CD4-positive, alpha-beta memory T cell (primary cell): ENCODE results near the gene TMPRSS3. TPM values are rescaled to one million over a fixed set of nuclear protein-coding genes. Genes with fewer than 3 reads are reported as not detected.

ENCODE experiments used
- CTCF ChIA-PET: fragments of 350-600 bp; sonication (Branson Sonifier 250); formaldehyde crosslinking; loops from one replicate; lab custom pipeline; 2021; ENCODE audit warnings: inconsistent platforms; ENCODE audit not compliant: partially characterized antibody; lab: Charles Lee
- POLR2A ChIA-PET: fragments of 350-600 bp; sonication (Branson Sonifier 250); formaldehyde crosslinking; loops from one replicate; lab custom pipeline; 2021; ENCODE audit not compliant: partially characterized antibody; lab: Charles Lee
- DNase-seq, 5 donors: peaks; one replicate each; pipeline versions ENCODE4 v3.0.0 to v3.0.0-alpha.2; 2020 to 2022; ENCODE audit warnings: mixed read lengths in 1 of 5
- H3K27ac ChIP-seq: one replicate; pipeline ENCODE4 v1.7.0; 2013; ENCODE audit warnings: low read depth, low read length
- H3K27me3 ChIP-seq: 2 replicates; pipeline ENCODE4 v1.7.0; 2013; ENCODE audit warnings: mild to moderate bottlenecking, low read length, moderate library complexity; ENCODE audit not compliant: insufficient read depth
- H3K36me3 ChIP-seq: 2 replicates; pipeline ENCODE4 v1.7.0; 2013; ENCODE audit warnings: mild to moderate bottlenecking, low read length, moderate library complexity; ENCODE audit not compliant: insufficient read depth
- H3K4me1 ChIP-seq: 2 replicates; pipeline ENCODE4 v1.7.0; 2013; ENCODE audit warnings: mild to moderate bottlenecking, low read length, moderate library complexity; ENCODE audit not compliant: insufficient read depth
- H3K4me3 ChIP-seq, 2 donors: one replicate each; pipeline ENCODE4 v1.7.0; 2013; ENCODE audit warnings: low read length in 2 of 2, mild to moderate bottlenecking in 1 of 2
- H3K9me3 ChIP-seq, 2 donors: one replicate each; pipeline ENCODE4 v1.7.0; 2013; ENCODE audit warnings: low read length in 2 of 2, control low read depth in 1 of 2; ENCODE audit not compliant: control insufficient read depth in 1 of 2
- H3K27ac Mint-ChIP-seq, 7 donors: one replicate each; pipeline ENCODE4 v1.8.0; 2020 to 2021; ENCODE audit warnings: mixed read lengths in 7 of 7, mild to moderate bottlenecking in 6 of 7, inconsistent platforms in 3 of 7, moderate library complexity in 3 of 7
- H3K27me3 Mint-ChIP-seq, 2 donors: one replicate each; pipeline ENCODE4 v1.8.0; 2020 to 2021; ENCODE audit warnings: mixed read lengths in 2 of 2
- H3K36me3 Mint-ChIP-seq, 2 donors: one replicate each; pipeline ENCODE4 v1.8.0; 2020 to 2021; ENCODE audit warnings: mixed read lengths in 2 of 2, inconsistent platforms in 1 of 2, mild to moderate bottlenecking in 1 of 2
- H3K4me1 Mint-ChIP-seq, 4 donors: one replicate each; pipeline ENCODE4 v1.8.0; 2020 to 2021; ENCODE audit warnings: mixed read lengths in 4 of 4, mild to moderate bottlenecking in 1 of 4
- H3K4me3 Mint-ChIP-seq, 8 donors: one replicate each; pipeline ENCODE4 v1.8.0; 2020 to 2021; ENCODE audit warnings: mixed read lengths in 8 of 8, mild to moderate bottlenecking in 7 of 8, moderate library complexity in 6 of 8, inconsistent platforms in 3 of 8
- H3K9me3 Mint-ChIP-seq, 8 donors: one replicate each; pipeline ENCODE4 v1.8.0; 2020 to 2021; ENCODE audit warnings: mixed read lengths in 8 of 8, mild to moderate bottlenecking in 5 of 8, inconsistent platforms in 3 of 8, moderate library complexity in 1 of 8
- intact Hi-C: fragments of 100-400 bp; cut with micrococcal nuclease; formaldehyde crosslinking; loops from one replicate; pipeline ENCODE4 v1.15.1; 2023
- polyA plus RNA-seq, 2 donors: library from polyadenylated mRNA; unstranded; fragments of 300-500 nt; fragmentation: Illumina TruSeq; gene quantifications; one replicate each; pipeline ENCODE4 v1.2.3, GENCODE V29; 2021
- total RNA-seq, 2 experiments: library from RNA; stranded (reverse); gene quantifications; one replicate each; pipeline ENCODE4 v1.2.3, GENCODE V29; 2021

TMPRSS3 gene
- total and polyA plus RNA-seq, 4 experiments from 2014 or later: 1.8 to 4.5 (median 3.7) TPM

DNA sequence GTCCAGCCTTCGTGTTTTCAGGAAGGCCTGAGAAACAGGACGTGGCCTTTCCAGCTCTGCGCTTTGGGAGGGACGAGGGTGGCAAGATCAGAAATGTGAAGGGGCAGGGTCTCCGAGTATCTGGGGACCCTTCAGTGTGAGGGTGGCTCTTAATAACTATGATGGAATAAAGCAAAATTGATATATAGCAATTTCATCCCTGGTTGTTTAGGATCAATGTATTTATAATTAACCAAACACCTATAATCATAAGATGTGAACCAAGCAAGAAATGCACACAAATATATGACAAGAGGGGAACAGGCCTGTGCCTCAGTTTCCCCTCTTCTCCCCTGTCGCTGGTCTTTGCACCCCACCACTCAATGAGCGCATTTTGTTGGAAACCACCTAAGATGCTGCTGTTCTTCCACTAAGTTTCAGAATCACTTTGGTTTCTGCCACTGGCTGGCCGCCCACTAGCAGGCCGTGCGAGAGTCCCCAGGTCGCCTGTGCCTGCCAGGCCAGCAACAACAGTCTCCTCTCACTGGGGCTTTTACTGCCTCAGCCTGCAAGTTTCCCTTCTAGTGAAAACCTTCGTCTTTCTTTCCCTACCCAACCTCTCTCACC, 44.4 kb upstream of the TMPRSS3 start:
- no peaks in the 10 kb centered on the region for H3K27me3 ChIP-seq
- Mint-ChIP-seq H3K4me1 (peaks cover 16 to 42% (median 30%) of the 10 kb centered on the region in 4 donors), H3K4me3 (no peak overlapping the region), H3K36me3 (peaks cover 70 to 94% of the 10 kb centered on the region in 2 donors), H3K9me3 (no peaks in the 10 kb centered on the region), H3K27me3 (no peaks in the 10 kb centered on the region), H3K27ac (peak overlapping the region; percentile 60 to 93 (median 69))
- ChIA-PET POLR2A (interaction anchor here (2.0 kb wide), 1 partner anchor 14 kb away, joined by 7 read pairs; no protein-coding TSS in a partner anchor), CTCF (interaction anchor here (1.4 kb wide), 1 partner anchor 10 kb away, joined by 3 read pairs; no protein-coding TSS in a partner anchor)
- H3K9me3 ChIP-seq: no peaks in the 10 kb centered on the region
- intact Hi-C loops: loop anchor here (2.0 kb wide), 1 partner anchor 15 kb away; no protein-coding TSS in a partner anchor
- H3K4me3 ChIP-seq: no peak overlapping the region
- H3K27ac ChIP-seq: no peak overlapping the region
- peaks cover 26% of the 10 kb centered on the region for H3K4me1 ChIP-seq
- no peak for DNase-seq
- peaks cover 85% of the 10 kb centered on the region for H3K36me3 ChIP-seq

DNA sequence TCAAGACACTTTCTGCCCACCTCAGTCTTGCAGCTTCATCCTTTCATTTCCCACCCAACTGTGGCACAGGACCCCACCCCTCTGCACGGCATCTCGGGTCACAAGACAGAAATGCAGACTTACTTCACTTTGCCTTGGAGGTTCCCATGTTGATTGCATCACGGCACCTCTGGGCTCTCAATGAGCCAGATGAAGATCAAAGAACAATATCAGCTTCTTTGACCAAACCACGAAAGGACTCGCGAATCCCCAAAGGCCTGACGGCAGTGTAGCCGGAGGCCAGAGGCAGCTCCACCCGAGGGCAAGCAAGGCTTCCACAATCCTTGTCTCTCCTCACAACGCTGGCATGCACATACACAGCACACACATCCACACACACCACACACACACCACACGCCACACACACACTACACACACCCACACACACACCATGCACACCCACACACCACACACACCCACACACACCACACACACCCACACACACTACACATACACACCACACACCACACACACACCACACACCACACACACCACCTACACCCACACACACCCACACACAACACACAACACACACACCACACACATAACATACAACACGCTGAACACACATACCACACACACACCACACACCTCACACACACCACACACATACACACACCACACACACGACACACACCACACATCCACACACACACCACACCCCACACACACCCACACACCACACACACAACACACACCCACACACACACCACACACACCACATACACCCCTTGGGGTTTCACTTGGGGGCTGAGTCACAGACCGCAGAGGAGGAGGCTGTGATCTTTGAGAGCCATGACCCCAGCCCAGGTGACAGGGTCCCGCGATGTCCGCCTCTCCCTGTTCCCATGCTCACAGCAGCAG, 43.7 kb upstream of the TMPRSS3 start:
- H3K27me3 Mint-ChIP-seq: no peaks in the 10 kb centered on the region
- peaks cover 16 to 50% (median 35%) of the 10 kb centered on the region in 4 donors for H3K4me1 Mint-ChIP-seq
- peak overlapping the region in 5 of 8 donors; percentile 9 to 67 (median 42) for H3K4me3 Mint-ChIP-seq

DNA sequence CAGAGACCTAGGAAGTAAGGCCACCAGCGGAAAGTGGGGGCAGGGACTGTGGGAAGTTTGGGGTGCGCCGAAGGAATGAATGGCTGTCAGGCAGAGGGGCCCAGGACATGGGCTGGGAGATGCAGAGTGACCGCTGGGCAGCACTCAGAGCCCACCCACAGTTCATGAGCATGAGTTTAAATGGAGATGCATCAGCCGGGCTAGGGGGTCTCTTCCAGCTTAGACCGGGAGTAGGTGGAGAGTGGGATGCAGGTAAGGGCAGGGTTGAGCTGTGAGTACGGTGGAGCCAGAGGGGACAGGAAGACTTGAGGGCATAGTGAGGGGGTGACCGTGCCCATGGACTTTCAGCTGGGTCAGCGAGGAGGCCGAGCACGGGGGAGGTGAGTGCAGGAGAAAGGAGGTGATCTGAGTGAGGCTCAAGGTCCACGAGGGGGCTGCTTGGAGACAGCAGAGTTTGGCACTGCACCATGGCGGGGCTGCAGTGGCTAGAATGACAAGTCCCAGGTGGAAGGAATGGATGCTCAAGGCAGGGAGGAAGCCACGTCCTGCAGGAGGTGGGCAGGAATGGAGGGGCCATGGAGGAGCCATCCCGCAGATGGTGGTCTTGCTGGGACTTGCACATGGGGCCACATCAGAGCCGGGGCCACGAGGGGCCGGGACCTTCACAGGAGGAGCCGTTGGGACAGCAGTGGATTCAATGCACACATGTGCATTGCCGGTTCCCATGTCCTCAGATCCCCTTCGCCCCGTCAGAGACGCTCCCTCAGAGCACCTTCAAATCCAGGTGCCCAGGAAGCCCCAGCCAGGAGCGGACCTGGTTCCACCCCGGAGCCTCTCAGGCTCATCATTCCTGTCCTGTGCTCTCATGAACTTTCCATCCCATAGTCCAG, 42.7 kb upstream of the TMPRSS3 start:
- no peak for DNase-seq
- Histone ChIP-seq H3K27me3 (no peaks in the 10 kb centered on the region), H3K4me1 (peaks cover 34% of the 10 kb centered on the region), H3K27ac (no peak overlapping the region), H3K4me3 (no peak overlapping the region), H3K36me3 (peaks cover 85% of the 10 kb centered on the region), H3K9me3 (no peaks in the 10 kb centered on the region)
- Mint-ChIP-seq H3K4me3 (no peak overlapping the region), H3K4me1 (peaks cover 18 to 59% (median 40%) of the 10 kb centered on the region in 4 donors), H3K9me3 (no peaks in the 10 kb centered on the region), H3K36me3 (peaks cover 79 to 94% of the 10 kb centered on the region in 2 donors), H3K27ac (peak overlapping the region in 6 of 7 donors; percentile 65 to 84 (median 78)), H3K27me3 (no peaks in the 10 kb centered on the region)
- intact Hi-C loops: no loop called here
- POLR2A ChIA-PET: interaction anchor here (0.9 to 1.4 kb wide), 3 partner anchors 13 to 35 kb away, joined by 3 to 12 read pairs (median 6); partner anchors contain the start of gene UBASH3A
- CTCF ChIA-PET: no interaction called here

More for the DNA sequence above, 43.7 kb upstream of the TMPRSS3 start:
- Histone ChIP-seq H3K9me3 (no peaks in the 10 kb centered on the region), H3K27ac (no peak overlapping the region), H3K4me3 (no peak overlapping the region), H3K36me3 (peaks cover 85% of the 10 kb centered on the region), H3K27me3 (no peaks in the 10 kb centered on the region), H3K4me1 (peaks cover 32% of the 10 kb centered on the region)
- Mint-ChIP-seq H3K9me3 (no peaks in the 10 kb centered on the region), H3K27ac (peak overlapping the region; percentile 56 to 93 (median 69)), H3K36me3 (peaks cover 70 to 94% of the 10 kb centered on the region in 2 donors)
- intact Hi-C loops: loop anchor here (2.0 kb wide), 1 partner anchor 15 kb away; no protein-coding TSS in a partner anchor
- ChIA-PET POLR2A (interaction anchor here (0.9 to 1.4 kb wide), 3 partner anchors 14 to 36 kb away, joined by 3 to 12 read pairs (median 6); partner anchors contain the start of gene UBASH3A), CTCF (no interaction called here)
- DNase-seq: peak in 1 of 5 donors; percentile 51

DNA sequence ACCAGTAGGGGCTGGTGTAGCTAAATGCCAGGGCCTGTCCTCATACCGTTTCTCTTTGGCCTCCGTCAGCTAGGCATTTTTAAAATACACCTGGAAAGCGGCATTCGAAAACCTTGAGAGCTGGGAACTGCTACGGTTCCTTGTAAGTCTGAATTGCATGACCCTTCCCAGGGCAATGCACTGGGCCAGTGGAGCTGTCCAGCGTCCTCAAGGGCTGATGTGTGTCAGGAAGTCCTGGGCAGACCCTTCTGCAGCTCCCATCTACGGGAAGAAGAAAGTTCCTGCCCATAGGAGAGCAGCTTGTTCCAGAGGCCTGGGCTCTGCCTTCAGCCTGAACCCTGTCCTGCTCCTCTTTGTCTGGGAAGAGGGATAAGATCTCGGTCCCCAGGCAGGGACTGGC, 41.9 kb upstream of the TMPRSS3 start:
- no peaks in the 10 kb centered on the region for H3K9me3 Mint-ChIP-seq
- H3K27ac Mint-ChIP-seq: peak overlapping the region in 5 of 7 donors; percentile 4 to 84 (median 69)
- peaks cover 18 to 63% (median 44%) of the 10 kb centered on the region in 4 donors for H3K4me1 Mint-ChIP-seq
- Histone ChIP-seq H3K4me1 (peaks cover 37% of the 10 kb centered on the region), H3K36me3 (peaks cover 89% of the 10 kb centered on the region), H3K27ac (no peak overlapping the region), H3K27me3 (no peaks in the 10 kb centered on the region), H3K9me3 (no peaks in the 10 kb centered on the region), H3K4me3 (no peak overlapping the region)
- no peaks in the 10 kb centered on the region for H3K27me3 Mint-ChIP-seq
- no peak for DNase-seq
- CTCF ChIA-PET: no interaction called here
- peaks cover 86 to 94% of the 10 kb centered on the region in 2 donors for H3K36me3 Mint-ChIP-seq
- intact Hi-C loops: no loop called here
- POLR2A ChIA-PET: interaction anchor here (1.4 kb wide), 1 partner anchor 33 kb away, joined by 5 read pairs; the partner anchor contains the start of gene UBASH3A
- H3K4me3 Mint-ChIP-seq: no peak overlapping the region

DNA sequence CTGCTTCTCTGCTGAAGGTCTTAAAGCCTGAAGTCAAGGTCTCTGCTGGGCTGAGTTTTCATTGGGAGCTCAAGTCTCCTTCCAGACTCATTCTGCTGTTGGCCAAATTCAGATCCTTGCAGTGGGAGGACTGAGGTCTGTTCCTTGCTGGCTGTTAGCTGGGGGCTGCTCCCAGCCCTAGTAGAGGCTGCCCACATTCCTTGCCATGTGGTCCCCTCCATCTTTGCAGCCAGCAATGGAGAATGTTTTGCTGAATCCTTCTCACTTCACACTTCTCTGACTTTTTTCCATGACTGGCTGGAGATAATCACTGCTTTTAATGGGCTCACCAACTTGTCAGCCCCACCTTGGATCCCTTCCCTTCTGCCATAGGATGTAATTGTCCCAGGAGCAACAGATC, 41.1 kb upstream of the TMPRSS3 start:
- Histone ChIP-seq H3K36me3 (peaks cover 89% of the 10 kb centered on the region), H3K27ac (no peak overlapping the region), H3K27me3 (no peaks in the 10 kb centered on the region), H3K9me3 (no peaks in the 10 kb centered on the region), H3K4me3 (no peak overlapping the region), H3K4me1 (peaks cover 37% of the 10 kb centered on the region)
- intact Hi-C loops: no loop called here
- peaks cover 18 to 68% (median 48%) of the 10 kb centered on the region in 4 donors for H3K4me1 Mint-ChIP-seq
- no peaks in the 10 kb centered on the region for H3K9me3 Mint-ChIP-seq
- H3K27me3 Mint-ChIP-seq: no peaks in the 10 kb centered on the region
- DNase-seq: no peak
- H3K36me3 Mint-ChIP-seq: peaks cover 86 to 94% of the 10 kb centered on the region in 2 donors
- CTCF ChIA-PET: interaction anchor here (1.8 kb wide), 1 partner anchor 10 kb away, joined by 5 read pairs; no protein-coding TSS in a partner anchor
- peak overlapping the region in 3 of 7 donors; percentile 39 to 84 (median 77) for H3K27ac Mint-ChIP-seq
- POLR2A ChIA-PET: interaction anchor here (1.4 to 1.5 kb wide), 2 partner anchors 12 to 33 kb away, joined by 4 to 5 read pairs; partner anchors contain the start of gene UBASH3A
- H3K4me3 Mint-ChIP-seq: no peak overlapping the region

DNA sequence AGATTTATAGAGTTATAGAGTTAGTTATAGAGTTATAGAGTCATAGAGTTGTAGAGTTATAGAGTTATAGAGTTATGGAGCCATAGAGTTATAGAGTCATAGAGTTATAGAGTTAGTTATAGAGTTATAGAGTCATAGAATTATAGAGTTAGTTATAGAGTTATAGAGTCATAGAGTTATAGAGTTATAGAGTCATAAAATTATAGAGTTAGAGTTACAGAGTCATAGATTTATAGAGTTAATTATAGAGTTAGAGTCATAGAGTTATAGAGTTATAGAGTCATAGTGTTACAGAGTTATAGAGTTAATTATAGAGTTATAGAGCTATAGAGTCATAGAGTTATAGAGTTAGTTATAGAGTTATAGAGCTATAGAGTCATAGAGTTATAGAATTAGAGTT, 40.0 kb upstream of the TMPRSS3 start:
- Mint-ChIP-seq H3K27ac (peak overlapping the region in 4 of 7 donors; percentile 0 to 79 (median 34)), H3K4me3 (no peak overlapping the region), H3K4me1 (peaks cover 17 to 66% (median 49%) of the 10 kb centered on the region in 4 donors), H3K9me3 (no peaks in the 10 kb centered on the region), H3K36me3 (peaks cover 88 to 95% of the 10 kb centered on the region in 2 donors), H3K27me3 (no peaks in the 10 kb centered on the region)
- ChIA-PET CTCF (interaction anchor here (1.8 kb wide), 1 partner anchor 9 kb away, joined by 5 read pairs; no protein-coding TSS in a partner anchor), POLR2A (interaction anchor here (1.5 kb wide), 1 partner anchor 11 kb away, joined by 4 read pairs; no protein-coding TSS in a partner anchor)
- intact Hi-C loops: no loop called here
- no peak for DNase-seq
- H3K9me3 ChIP-seq: no peaks in the 10 kb centered on the region
- H3K36me3 ChIP-seq: peaks cover 92% of the 10 kb centered on the region
- H3K4me1 ChIP-seq: peaks cover 37% of the 10 kb centered on the region
- no peak overlapping the region for H3K4me3 ChIP-seq
- no peaks in the 10 kb centered on the region for H3K27me3 ChIP-seq
- H3K27ac ChIP-seq: no peak overlapping the region
